A549 (cell line): ENCODE data around the gene ARHGAP5. TPM values are rescaled to one million over a fixed set of nuclear protein-coding genes. Genes with fewer than 3 reads are reported as not detected.

Experiments
- ATAC-seq, 2 experiments: fragments of 200-7000 bp in 1 of 2; fragments of >200 bp in 1 of 2; cut with Nextera tagmentation in 1 of 2; cut with Tn5 transposase in 1 of 2; 3 replicates each; pipeline versions ENCODE4 v1.8.0 to v1.9.1; 2018 to 2020; ENCODE audit warnings: mild to moderate bottlenecking in 1 of 2, moderate library complexity in 1 of 2
- CTCF ChIA-PET: fragments of 300-600 bp; sonication (Branson Sonifier 250); formaldehyde crosslinking; extraction: SDS; loops from one replicate; lab custom pipeline; 2021; ENCODE audit warnings: antibody characterized with exemption, inconsistent platforms; lab: Yijun Ruan, JAX
- POLR2A ChIA-PET: fragments of 350-600 bp; formaldehyde crosslinking; extraction: SDS; loops from one replicate; lab custom pipeline; 2021; ENCODE audit warnings: antibody characterized with exemption, inconsistent platforms; lab: Yijun Ruan, JAX
- DNase-seq, 2 experiments: peaks; one replicate each; pipeline versions ENCODE4 v3.0.0 to v3.0.0-alpha.2; 2011 to 2016; ENCODE audit warnings: low read depth in 1 of 2, low spot score in 1 of 2
- FAIRE-seq: peaks from 2 replicates; lab custom pipeline; 2011; peaks lifted over from hg19 to GRCh38; lab: Jason Lieb, UNC
- H3K27ac ChIP-seq, 2 experiments: fragments of >200 bp; sonication (Bioruptor Twin); formaldehyde crosslinking; 3 replicates each; pipeline ENCODE4 v1.5.1; 2016 to 2017
- H3K4me1 ChIP-seq: fragments of >200 bp; sonication (Bioruptor Twin); formaldehyde crosslinking; 3 replicates; pipeline ENCODE4 v1.6.1; 2016
- H3K4me2 ChIP-seq: fragments of >200 bp; sonication (Bioruptor Twin); formaldehyde crosslinking; 3 replicates; pipeline ENCODE4 v1.6.1; 2016
- H3K4me3 ChIP-seq: fragments of >200 bp; sonication (Bioruptor Twin); formaldehyde crosslinking; 3 replicates; pipeline ENCODE4 v1.5.1; 2016
- H3K9me3 ChIP-seq: fragments of >200 bp; sonication (Bioruptor Twin); formaldehyde crosslinking; 3 replicates; pipeline ENCODE4 v1.6.1; 2016
- BHLHE40 ChIP-seq: IDR thresholded peaks from 2 replicates; pipeline ENCODE4 v1.6.1; 2012; ENCODE audit warnings: low read depth, low read length, inconsistent platforms
- CBX8 ChIP-seq: fragments of 200-600 bp; sonication (generic); IDR thresholded peaks from 2 replicates; pipeline ENCODE4 v1.6.1; 2016
- CEBPB ChIP-seq, 2 experiments: fragments of >200 bp in 1 of 2; sonication (Bioruptor Twin) in 1 of 2; formaldehyde crosslinking in 1 of 2; IDR thresholded peaks; 2 replicates each; pipeline ENCODE4 v1.6.1; 2012 to 2016
- EHF ChIP-seq: fragments of 250-450 bp; sonication (Bioruptor Pico); IDR thresholded peaks from 2 replicates; pipeline ENCODE4 v1.5.0; 2020; ENCODE audit warnings: mild to moderate bottlenecking
- FOSB ChIP-seq: fragments of 250-450 bp; sonication (Bioruptor Pico); IDR thresholded peaks from 2 replicates; pipeline ENCODE4 v1.5.0; 2020; ENCODE audit warnings: mild to moderate bottlenecking, moderate library complexity
- FOXS1 ChIP-seq: fragments of 250-450 bp; sonication (Bioruptor Pico); IDR thresholded peaks from 2 replicates; pipeline ENCODE4 v1.5.0; 2020; ENCODE audit warnings: mild to moderate bottlenecking, moderate library complexity
- HOXA7 ChIP-seq: fragments of 250-450 bp; sonication (Bioruptor Pico); IDR thresholded peaks from 2 replicates; pipeline ENCODE4 v1.5.0; 2020; ENCODE audit warnings: mild to moderate bottlenecking, moderate library complexity
- HOXB13 ChIP-seq: fragments of 250-450 bp; sonication (Bioruptor Pico); IDR thresholded peaks from 2 replicates; pipeline ENCODE4 v1.5.0; 2020; ENCODE audit warnings: low read depth, mild to moderate bottlenecking, moderate library complexity
- HOXB5 ChIP-seq: fragments of 250-450 bp; sonication (Bioruptor Pico); IDR thresholded peaks from 2 replicates; pipeline ENCODE4 v1.5.0; 2020; ENCODE audit warnings: mild to moderate bottlenecking, moderate library complexity
- JUNB ChIP-seq: fragments of >200 bp; sonication (Bioruptor Twin); formaldehyde crosslinking; IDR thresholded peaks from 2 replicates; pipeline ENCODE4 v1.6.1; 2016
- KDM1A ChIP-seq: fragments of 200-600 bp; sonication (generic); IDR thresholded peaks from 2 replicates; pipeline ENCODE4 v1.6.1; 2016; ENCODE audit warnings: low read depth, mild to moderate bottlenecking
- KDM5A ChIP-seq: fragments of 200-600 bp; sonication (generic); IDR thresholded peaks from 2 replicates; pipeline ENCODE4 v1.6.1; 2016; ENCODE audit warnings: antibody characterized with exemption, mild to moderate bottlenecking
- MAX ChIP-seq: IDR thresholded peaks from 2 replicates; pipeline ENCODE4 v1.6.1; 2012
- MYC ChIP-seq: IDR thresholded peaks from 2 replicates; pipeline ENCODE4 v1.6.1; 2012; ENCODE audit warnings: mild to moderate bottlenecking, inconsistent platforms, low read length, improper control_type of control experiment, borderline replicate concordance
- NFE2L2 ChIP-seq: fragments of 150-350 bp; conservative IDR thresholded peaks from 2 replicates; pipeline ENCODE4 v1.6.1; 2014; ENCODE audit warnings: low read length
- NPAS2 ChIP-seq: fragments of 250-450 bp; sonication (Bioruptor Pico); IDR thresholded peaks from 2 replicates; pipeline ENCODE4 v1.8.0; 2022; ENCODE audit warnings: mild to moderate bottlenecking, moderate library complexity, borderline replicate concordance
- PBX3 ChIP-seq: IDR thresholded peaks from 2 replicates; pipeline ENCODE4 v1.6.1; 2012
- REST ChIP-seq: fragments of 200-600 bp; sonication (generic); IDR thresholded peaks from 2 replicates; pipeline ENCODE4 v1.6.1; 2016; ENCODE audit warnings: antibody characterized with exemption, mild to moderate bottlenecking, moderate library complexity
- SMC3 ChIP-seq: fragments of >200 bp; sonication (Bioruptor Twin); formaldehyde crosslinking; IDR thresholded peaks from 3 replicates; pipeline ENCODE4 v1.6.1; 2018; ENCODE audit warnings: inconsistent platforms
- ZNF302 ChIP-seq: fragments of 250-450 bp; sonication (Bioruptor Pico); IDR thresholded peaks from 2 replicates; pipeline ENCODE4 v1.9.0; 2021; ENCODE audit warnings: inconsistent platforms, mild to moderate bottlenecking, moderate library complexity
- ZSCAN20 ChIP-seq: fragments of 250-450 bp; sonication (Bioruptor Pico); IDR thresholded peaks from 2 replicates; pipeline ENCODE4 v1.8.0; 2022; ENCODE audit warnings: mild to moderate bottlenecking, moderate library complexity
- WGBS: methylation state at CpG from one replicate; pipeline ENCODE4 v1.1.6; 2017; ENCODE audit errors: missing lambda C conversion rate; 5-methylcytosine and 5-hydroxymethylcytosine counted together
- polyA plus RNA-seq, 4 experiments: library from polyadenylated mRNA; depleted of rRNA in 3 of 4; stranded (reverse); fragments of >200 nt; fragmentation: RNase III in 1 of 4; extraction: RNeasy Plus Mini Kit Qiagen cat#74134 plus additional on column Dnase treatment in 1 of 4; gene quantifications; 2 replicates in 3 of 4; 3 replicates in 1 of 4; pipeline ENCODE4 v1.2.3, GENCODE V29; 2011 to 2017
- TF ChIP-seq, protein P1 (sequence below): fragments of 450-650 bp; IDR thresholded peaks from 2 replicates; pipeline ENCODE4 v1.6.1; 2014; ENCODE audit warnings: antibody characterized with exemption

The ARHGAP5 gene
- polyA plus RNA-seq, 2 of the 4 experiments (the other 2 are of a cell fraction), result 33.6 to 66.1 TPM

- H3K9me3 ChIP-seq, result no peaks in the 10 kb centered on the region
- no peak overlapping the region for H3K27ac ChIP-seq
- peaks cover 45% of the 10 kb centered on the region for H3K4me1 ChIP-seq
- CTCF ChIA-PET, result interaction anchor here (1.1 kb wide), 1 partner anchor 187 kb away, joined by 3 read pairs; no protein-coding TSS in a partner anchor
- no peak for TF ChIP-seq FOXS1 (CRISPR knock-in tag)
- no peak for TF ChIP-seq SMC3
- no peak for TF ChIP-seq EHF (CRISPR knock-in tag)
- TF ChIP-seq CBX8, result no peak
- no peak for TF ChIP-seq HOXA7 (CRISPR knock-in tag)
- TF ChIP-seq JUNB, result no peak
- TF ChIP-seq CEBPB (IDR thresholded peaks at IDR 0.05), result peak in 1 of 2 experiments; percentile 25; a peak in 1 of 4 replicates
- ATAC-seq (no peak), FAIRE-seq (no peak), DNase-seq (no peak)
- no peak overlapping the region for H3K4me2 ChIP-seq
- POLR2A ChIA-PET, result no interaction called here
- H3K4me3 ChIP-seq, result no peak overlapping the region
These were observed 44.4 kb downstream of the ARHGAP5 start for GRCh38 chr14:32121536-32121935.

GRCh38 chr14:32121948-32122347 is 44.8 kb downstream of the ARHGAP5 start:
- WGBS, result 98% methylated on average over 1 of the region's 1 CpG
- no peak for FAIRE-seq
- TF ChIP-seq CBX8 (no peak), MAX (no peak), ZNF302 (CRISPR knock-in tag) (no peak), HOXB5 (no peak), ZSCAN20 (CRISPR knock-in tag) (no peak), PBX3 (no peak), HOXB13 (CRISPR knock-in tag) (no peak), KDM5A (no peak), BHLHE40 (no peak), SMC3 (no peak), REST (no peak), NFE2L2 (no peak), FOSB (CRISPR knock-in tag) (no peak), MYC (no peak), KDM1A (no peak), NPAS2 (no peak)
- TF ChIP-seq, protein P1, sequence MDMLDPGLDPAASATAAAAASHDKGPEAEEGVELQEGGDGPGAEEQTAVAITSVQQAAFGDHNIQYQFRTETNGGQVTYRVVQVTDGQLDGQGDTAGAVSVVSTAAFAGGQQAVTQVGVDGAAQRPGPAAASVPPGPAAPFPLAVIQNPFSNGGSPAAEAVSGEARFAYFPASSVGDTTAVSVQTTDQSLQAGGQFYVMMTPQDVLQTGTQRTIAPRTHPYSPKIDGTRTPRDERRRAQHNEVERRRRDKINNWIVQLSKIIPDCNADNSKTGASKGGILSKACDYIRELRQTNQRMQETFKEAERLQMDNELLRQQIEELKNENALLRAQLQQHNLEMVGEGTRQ, result no peak

More at GRCh38 chr14:32121948-32122347, 44.8 kb downstream of the ARHGAP5 start:
- H3K27ac ChIP-seq, result no peak overlapping the region
- no peak overlapping the region for H3K4me2 ChIP-seq
- DNase-seq, result no peak
- peaks cover 45% of the 10 kb centered on the region for H3K4me1 ChIP-seq
- ChIA-PET CTCF (interaction anchor here (1.1 kb wide), 1 partner anchor 187 kb away, joined by 3 read pairs; no protein-coding TSS in a partner anchor), POLR2A (no interaction called here)
- H3K9me3 ChIP-seq, result no peaks in the 10 kb centered on the region
- no peak for ATAC-seq
- no peak overlapping the region for H3K4me3 ChIP-seq
